ENCODE results near the gene ZNF749. TPM values are rescaled to one million over a fixed set of nuclear protein-coding genes. Genes with fewer than 3 reads are reported as not detected.

The ZNF749 gene
- total RNA-seq (2014; rRNA removed) = 8.8 TPM in 2 replicates
- 7.4 TPM for polyA plus RNA-seq (2012)

DNA sequence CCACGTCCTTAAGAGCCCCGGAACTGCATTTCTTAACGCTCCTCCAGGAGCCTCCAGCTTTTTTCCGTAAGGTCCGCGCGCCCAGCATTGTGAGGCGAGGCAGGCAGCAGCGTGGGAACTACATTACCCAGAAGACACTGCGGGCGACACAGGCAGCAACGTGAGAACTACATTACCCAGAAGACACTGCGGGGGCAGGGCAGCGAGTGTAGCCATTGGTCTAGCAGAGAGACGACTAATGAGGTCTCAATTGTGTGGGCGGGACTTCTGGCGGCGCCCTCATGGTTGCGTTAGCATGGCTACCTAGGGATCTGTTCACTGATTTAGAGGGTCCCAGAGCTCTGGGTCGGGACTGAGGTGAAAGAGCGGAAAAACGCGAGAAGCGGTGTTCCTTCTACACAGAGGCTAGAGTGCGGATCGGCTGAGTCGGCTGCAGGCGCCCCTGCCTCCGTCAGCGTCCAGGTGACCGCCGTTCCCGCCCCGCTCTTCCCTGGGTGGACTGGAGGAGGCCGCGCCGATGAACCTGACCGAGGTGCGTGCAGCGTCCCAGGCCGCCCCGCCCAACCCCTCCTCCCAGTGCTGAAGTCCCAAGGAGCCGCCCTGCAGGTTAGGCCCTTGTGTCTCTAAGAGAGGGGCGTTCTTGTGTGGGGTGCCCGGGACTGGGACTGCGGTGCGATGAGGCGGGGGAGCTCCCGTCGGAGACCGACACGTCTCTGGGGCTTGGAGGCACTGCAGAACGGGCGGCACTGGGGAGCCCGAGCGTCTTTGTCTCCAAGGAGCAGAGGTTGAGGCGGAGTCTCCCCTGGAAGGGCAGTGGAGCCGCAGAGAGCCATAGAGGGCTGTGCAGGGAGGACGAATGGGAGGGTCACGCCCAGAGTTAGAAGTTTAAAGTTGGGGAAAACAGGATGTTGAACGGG is at the start of gene ZNF749:
TSS of gene ZNF749 (plus strand) at position 264 of the 917 bp plus-strand sequence. CDS start at position 518, 254 bp downstream.
- peak; percentile 97 for DNase-seq (ENCODE audit: low read depth)

DNA sequence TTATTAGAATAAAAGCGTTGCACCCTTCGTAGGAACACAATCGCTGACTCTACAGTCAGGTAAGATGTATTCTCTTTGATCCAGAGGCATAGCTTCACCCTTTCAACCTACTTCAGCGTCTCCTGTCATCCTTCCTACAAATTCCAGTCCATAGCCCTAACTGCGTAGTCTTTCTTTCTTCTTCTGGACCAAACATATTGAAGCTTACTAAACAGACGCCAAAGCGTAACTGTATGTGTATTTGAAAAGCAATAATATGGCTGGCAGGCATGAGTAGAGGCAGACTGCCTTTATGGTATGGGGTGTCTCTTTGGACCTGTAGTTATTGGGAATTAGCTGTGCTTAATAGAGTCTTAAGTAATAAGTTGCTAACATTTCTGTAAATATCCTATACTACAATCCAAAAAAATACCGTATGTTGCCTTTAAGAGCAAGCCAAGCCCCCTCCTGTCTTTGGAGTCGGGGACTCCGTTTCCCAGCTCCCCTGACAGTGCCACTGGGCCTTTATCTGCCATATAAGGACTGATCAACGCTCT is 45.9 kb upstream of the ZNF749 start:
- no peak for DNase-seq (ENCODE audit: low read depth)

GRCh38 chr19:57389730-57390598 is 45.2 kb upstream of the ZNF749 start, which contains the start of gene ZNF548:
Gene ZNF548, plus strand, starts transcription at chr19:57389854. Its CDS starts 246 bp downstream, at chr19:57390100.
- peak; percentile 99 for DNase-seq (ENCODE audit: low read depth)

- DNase-seq (ENCODE audit: low read depth) = no peak
Measured at GRCh38 chr19:57395710-57396109, 39.4 kb upstream of the ZNF749 start.

DNA sequence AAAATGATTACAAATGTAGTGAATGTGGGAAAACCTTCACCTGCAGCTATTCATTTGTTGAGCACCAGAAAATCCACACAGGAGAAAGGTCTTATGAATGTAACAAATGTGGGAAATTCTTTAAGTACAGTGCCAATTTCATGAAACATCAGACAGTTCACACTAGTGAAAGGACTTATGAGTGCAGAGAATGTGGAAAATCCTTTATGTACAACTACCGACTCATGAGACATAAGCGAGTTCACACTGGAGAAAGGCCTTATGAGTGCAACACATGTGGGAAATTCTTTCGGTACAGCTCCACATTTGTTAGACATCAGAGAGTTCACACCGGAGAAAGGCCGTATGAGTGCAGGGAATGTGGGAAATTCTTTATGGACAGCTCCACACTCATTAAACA is 36.3 kb upstream of the ZNF749 start:
- no peak for DNase-seq (ENCODE audit: low read depth)

DNA sequence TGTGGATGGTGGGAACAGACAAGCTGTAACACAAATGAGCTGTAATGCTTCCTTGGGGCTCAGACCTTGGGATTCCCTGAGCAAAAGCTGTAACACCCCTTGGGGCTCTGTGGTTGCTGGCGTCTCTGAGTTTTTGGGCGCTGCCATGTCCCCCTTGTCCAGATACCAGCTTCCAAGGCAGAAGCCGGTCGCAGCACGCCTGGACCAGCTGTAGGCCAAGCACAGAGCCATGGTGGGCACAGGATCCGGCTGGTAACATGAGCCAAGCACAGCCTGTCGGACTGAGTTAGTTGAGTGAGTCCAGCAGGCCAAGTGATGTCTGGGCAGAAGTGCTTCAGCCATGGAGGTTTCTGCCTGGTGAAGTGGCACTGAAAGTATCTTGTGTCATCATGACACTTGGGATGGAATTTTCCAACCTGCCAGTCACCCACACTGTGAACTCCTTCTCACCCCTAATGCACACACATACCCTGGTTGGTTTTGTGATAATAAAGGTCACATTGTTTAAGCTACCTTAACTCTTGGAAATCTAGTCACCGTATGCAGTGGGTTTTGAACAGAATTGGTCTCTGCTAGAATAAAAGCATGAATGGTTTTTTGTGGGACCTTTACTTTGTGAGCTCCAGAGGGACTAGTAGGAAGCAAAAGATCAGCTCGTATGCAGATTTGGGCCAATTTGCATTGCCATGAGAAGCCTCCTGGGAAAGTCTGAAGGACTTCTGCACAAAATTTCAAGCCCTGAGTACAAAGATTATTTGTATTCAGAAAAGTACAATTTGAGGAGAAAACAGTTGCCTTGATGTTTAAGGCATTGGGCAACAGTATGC is 31.2 kb upstream of the ZNF749 start:
- no peak for DNase-seq (ENCODE audit: low read depth)

DNA sequence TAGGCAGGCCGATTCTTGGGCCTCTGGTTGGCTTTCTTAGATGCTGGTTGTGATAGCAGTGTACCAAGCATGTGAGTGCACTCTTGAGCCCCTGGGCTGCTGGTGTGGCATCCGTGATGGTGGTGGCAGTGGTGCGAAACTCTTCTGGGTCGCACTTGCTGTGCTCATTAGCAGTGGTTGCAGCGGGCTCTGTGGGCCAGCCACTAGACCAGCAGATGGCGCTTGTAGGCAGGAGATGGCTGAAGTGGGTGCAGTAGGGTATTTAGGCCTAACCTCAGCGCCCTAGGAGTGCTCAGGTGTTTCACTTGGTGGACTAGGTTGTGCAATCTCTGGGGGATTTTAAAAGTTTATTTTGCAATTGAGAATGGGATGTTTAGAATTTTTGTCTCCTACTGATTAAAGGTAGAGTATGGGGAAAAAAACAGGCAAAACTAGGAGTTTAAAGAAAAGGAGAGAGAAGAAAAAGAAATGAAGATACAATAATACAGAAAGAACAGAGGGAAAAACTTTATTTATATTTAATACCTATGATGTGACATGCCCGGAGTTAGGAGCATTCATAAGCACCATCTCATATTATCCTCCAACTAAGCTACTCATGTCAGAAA is 28.5 kb upstream of the ZNF749 start:
- peak; percentile 48 for DNase-seq (ENCODE audit: low read depth)

DNA sequence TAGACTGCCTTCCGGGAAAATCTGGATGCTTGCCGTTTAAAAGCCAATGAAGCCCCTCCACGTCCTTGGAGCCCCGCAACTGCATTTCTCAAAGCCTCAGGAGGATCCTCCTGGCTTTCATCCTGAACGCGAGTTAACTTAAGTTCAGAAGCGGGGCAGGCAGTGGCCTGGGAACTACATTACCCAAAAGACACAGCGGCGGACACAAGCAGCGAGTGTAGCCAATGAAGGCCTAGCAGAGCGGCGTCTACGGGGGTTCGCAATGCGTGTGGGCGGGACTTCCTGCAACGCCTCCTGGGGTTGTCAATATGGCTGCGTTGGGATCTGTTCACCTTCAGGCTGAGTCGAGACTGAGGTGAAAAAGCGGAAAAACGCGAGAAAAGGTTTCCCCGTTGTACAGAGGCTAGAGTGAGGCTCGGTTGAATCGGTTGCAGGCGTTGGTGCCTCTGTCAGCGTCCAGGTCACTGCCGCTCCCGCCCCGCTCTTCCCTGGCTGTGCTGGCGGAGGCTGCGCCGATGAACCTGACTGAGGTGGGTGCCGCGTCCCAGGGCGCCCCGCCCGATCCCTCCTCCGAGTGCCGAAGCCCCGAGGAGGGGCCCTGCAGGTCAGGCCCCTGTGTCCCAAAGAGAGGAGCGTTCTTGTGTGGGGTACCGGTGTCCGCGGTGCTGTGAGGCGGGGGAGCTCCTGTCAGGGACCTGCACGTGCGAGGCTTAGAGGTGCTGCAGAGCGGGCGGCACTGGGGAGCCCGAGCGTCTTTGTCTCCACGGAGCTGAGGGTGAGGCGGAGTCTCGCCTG is 24.1 kb upstream of the ZNF749 start, which contains the start of gene ZNF17:
TSS of gene ZNF17 (plus strand) at position 285 of the 795 bp plus-strand sequence. CDS start 2,455 bp downstream, outside the sequence.
- peak; percentile 91 for DNase-seq (ENCODE audit: low read depth)

DNA sequence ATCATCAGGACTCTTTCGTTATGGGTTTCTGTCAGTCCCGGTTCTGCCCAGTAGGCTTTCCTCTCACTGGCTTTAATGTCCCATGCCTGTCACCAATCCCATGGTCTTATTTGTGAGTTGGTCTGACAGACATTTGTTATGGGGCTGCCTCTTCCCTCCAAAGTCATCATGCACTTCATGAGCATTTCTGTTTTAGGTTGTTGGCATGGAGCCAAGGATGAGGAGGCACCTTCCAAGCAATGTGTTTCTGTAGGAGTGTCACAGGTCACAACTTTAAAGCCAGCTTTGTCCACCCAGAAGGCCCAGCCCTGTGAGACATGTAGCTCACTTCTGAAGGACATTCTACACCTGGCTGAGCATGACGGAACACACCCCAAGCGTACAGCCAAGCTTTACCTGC is 15.7 kb upstream of the ZNF749 start:
- no peak for DNase-seq (ENCODE audit: low read depth)

- DNase-seq (ENCODE audit: low read depth) = no peak
Measured at GRCh38 chr19:57421037-57421436, 14.1 kb upstream of the ZNF749 start.

DNA sequence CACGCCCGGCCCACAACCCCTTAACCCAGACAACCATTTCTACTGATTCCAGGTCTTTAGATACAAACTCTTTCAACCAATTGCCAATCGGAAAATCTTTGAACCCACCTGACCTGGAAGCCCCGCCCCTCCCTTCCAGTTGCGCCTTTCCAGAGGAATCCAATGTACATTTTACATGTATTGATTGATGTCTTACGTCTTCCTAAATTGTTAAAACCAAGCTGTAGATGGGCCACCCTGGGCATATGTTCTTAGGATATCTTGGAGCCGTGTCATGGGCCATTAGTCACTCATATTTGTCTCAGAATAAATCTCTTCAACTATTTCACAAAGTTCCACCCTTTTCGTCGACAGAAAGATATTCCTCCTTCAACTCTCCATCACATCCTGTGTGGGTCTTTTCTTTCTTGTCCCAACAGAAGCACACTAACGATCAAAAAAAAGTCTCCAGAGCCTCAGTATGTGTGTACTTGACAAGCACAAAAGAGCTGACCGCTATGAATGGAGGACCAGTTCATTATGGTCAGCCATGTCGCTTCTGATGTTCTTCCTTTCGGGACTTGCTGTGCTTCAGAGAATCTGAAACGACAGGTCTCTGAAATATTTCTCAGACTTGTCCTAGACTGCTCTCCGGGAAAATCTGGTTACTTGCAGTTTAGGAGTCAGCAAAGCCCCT is 601 bp upstream of the ZNF749 start:
- DNase-seq (ENCODE audit: low read depth) = no peak

DNA sequence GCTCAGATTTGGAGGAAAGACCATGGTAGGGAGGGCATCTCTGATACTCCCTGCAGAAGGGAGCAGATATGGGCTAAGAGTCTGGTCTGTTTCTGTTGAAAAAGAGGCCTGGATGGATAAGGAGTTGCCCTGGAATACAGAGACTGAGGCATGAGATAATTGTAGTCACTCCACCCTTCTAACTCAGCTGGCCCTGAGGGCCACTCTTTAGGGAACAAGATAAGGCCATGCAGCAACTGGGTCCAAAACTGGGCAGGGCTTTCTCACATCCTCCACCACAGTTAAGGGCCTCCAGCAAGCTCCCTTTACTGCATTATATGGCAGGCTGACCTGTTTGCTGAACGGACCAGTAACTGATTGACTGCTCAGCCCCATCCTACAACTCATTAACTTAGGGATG is 1.3 kb downstream of the ZNF749 start:
- DNase-seq (ENCODE audit: low read depth) = no peak

GRCh38 chr19:57437931-57438330 is 2.8 kb downstream of the ZNF749 start:
- DNase-seq (ENCODE audit: low read depth) = no peak

GRCh38 chr19:57438925-57439324 is 3.8 kb downstream of the ZNF749 start:
- DNase-seq (ENCODE audit: low read depth) = no peak

GRCh38 chr19:57441979-57442752 is 7.0 kb downstream of the ZNF749 start:
- DNase-seq (ENCODE audit: low read depth) = no peak

DNA sequence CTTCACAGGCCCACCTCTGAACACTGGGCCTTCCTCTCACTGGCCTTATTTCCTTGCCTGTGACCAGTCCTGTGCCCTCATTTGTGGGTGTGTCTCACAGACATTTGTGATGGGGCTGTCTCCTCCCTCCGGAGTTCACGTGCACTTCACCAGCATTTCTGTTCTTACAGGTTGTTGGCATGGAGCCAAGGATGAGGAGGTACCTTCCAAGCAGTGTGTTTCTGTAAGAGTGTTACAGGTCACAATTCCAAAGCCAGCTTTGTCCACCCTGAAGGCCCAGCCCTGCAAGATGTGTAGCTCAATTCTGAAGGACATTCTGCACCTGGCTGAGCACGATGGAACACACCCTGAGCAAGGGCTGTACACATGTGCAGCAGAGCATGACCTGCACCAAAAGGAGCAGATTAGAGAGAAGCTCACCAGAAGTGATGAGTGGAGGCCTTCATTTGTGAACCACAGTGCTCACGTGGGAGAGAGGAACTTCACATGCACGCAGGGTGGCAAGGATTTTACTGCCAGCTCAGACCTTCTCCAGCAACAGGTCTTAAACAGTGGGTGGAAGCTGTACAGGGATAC is 8.1 kb downstream of the ZNF749 start:
- DNase-seq (ENCODE audit: low read depth) = no peak

- no peak for DNase-seq (ENCODE audit: low read depth)
Measured at GRCh38 chr19:57452307-57452706, 17.2 kb downstream of the ZNF749 start.

All from LHCN-M2 (cell line).